Stimulated activated CD4-positive, alpha-beta T cell treated with anti-CD3 and anti-CD28 coated beads, TNF-alpha, amount 100 ng/mL, for 48 hours (primary cell): ENCODE results near the gene DCAF12L1.

Experiments
- DNase-seq, 3 donors: peaks; one replicate each; pipeline ENCODE4 v3.0.0-alpha.2; 2020; ENCODE audit warnings: low read depth in 3 of 3

DCAF12L1 gene

GRCh38 chrX:126552313-126553022 is at the start of gene DCAF12L1:
TSS of gene DCAF12L1 (minus strand) at chrX:126552814. CDS start at chrX:126552608, 206 bp downstream.
- DNase-seq = no peak

GRCh38 chrX:126580877-126581276 is 28.3 kb upstream of the DCAF12L1 start:
- no peak for DNase-seq

GRCh38 chrX:126575911-126576310 is 23.3 kb upstream of the DCAF12L1 start:
- DNase-seq = no peak

GRCh38 chrX:126557151-126557550 is 4.5 kb upstream of the DCAF12L1 start:
- DNase-seq = no peak

GRCh38 chrX:126551725-126552312 is 795 bp downstream of the DCAF12L1 start:
- DNase-seq = no peak

- DNase-seq = no peak
Measured at GRCh38 chrX:126551306-126551705, 1.3 kb downstream of the DCAF12L1 start.

- no peak for DNase-seq
Measured at GRCh38 chrX:126550816-126551215, 1.8 kb downstream of the DCAF12L1 start.

- no peak for DNase-seq
Measured at GRCh38 chrX:126509923-126510322, 42.7 kb downstream of the DCAF12L1 start.
